Stimulated activated memory B cell treated with anti-CD40 and anti-IgM and Interleukin-4, amounts not matched to agents 10 μg/mL and 1 μg/mL and 100 μg/mL, for 72 hours (primary cell): ENCODE measurements around the gene CSMD2.

ENCODE experiments used
- ATAC-seq: fragments of 150-1000 bp; cut with Tn5 transposase; 2 replicates; pipeline ENCODE4 v1.10.0; 2021
- H3K27ac Mint-ChIP-seq: one replicate; pipeline ENCODE4 v1.8.0; 2022; ENCODE audit warnings: mild to moderate bottlenecking, mixed read lengths
- H3K27me3 Mint-ChIP-seq: one replicate; pipeline ENCODE4 v1.8.0; 2022; ENCODE audit warnings: mixed read lengths
- H3K36me3 Mint-ChIP-seq: one replicate; pipeline ENCODE4 v1.8.0; 2022; ENCODE audit warnings: mixed read lengths
- H3K4me1 Mint-ChIP-seq: one replicate; pipeline ENCODE4 v1.8.0; 2022; ENCODE audit warnings: mixed read lengths
- H3K4me3 Mint-ChIP-seq: one replicate; pipeline ENCODE4 v1.8.0; 2022; ENCODE audit warnings: mild to moderate bottlenecking, moderate library complexity, mixed read lengths
- H3K9me3 Mint-ChIP-seq: one replicate; pipeline ENCODE4 v1.8.0; 2022; ENCODE audit warnings: mixed read lengths

The CSMD2 gene

DNA sequence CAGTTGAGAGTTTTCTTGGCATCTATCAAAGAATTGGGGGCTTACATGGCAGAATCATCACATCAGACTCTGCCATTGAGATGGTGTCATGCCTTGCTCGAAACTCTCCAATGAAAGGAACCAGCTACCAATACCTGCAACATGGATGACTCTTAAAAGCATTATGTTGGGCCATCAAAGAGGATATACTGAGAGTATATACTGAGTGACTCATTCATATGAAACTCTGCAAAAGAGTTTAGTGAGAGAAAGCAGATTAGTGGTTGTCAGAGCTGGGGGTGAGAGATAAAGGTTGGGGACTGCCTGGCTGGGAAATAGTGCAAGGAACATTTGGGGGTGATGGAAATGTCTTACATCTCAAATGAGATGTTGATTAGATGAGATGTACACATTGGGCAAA is 315.8 kb downstream of the CSMD2 start:
- Mint-ChIP-seq H3K4me1 (no peaks in the 10 kb centered on the region), H3K36me3 (no peaks in the 10 kb centered on the region), H3K9me3 (no peaks in the 10 kb centered on the region), H3K27me3 (no peaks in the 10 kb centered on the region), H3K4me3 (no peak overlapping the region), H3K27ac (no peak overlapping the region)
- ATAC-seq: no peak

GRCh38 chr1:33848205-33848937 is 316.7 kb downstream of the CSMD2 start:
- no peaks in the 10 kb centered on the region for H3K27me3 Mint-ChIP-seq
- H3K4me3 Mint-ChIP-seq: no peak overlapping the region
- ATAC-seq: no peak
- H3K4me1 Mint-ChIP-seq: no peaks in the 10 kb centered on the region
- H3K9me3 Mint-ChIP-seq: no peaks in the 10 kb centered on the region
- no peak overlapping the region for H3K27ac Mint-ChIP-seq
- H3K36me3 Mint-ChIP-seq: no peaks in the 10 kb centered on the region

- H3K27me3 Mint-ChIP-seq: no peaks in the 10 kb centered on the region
- H3K4me1 Mint-ChIP-seq: no peaks in the 10 kb centered on the region
- H3K9me3 Mint-ChIP-seq: no peaks in the 10 kb centered on the region
- H3K27ac Mint-ChIP-seq: no peak overlapping the region
- no peak overlapping the region for H3K4me3 Mint-ChIP-seq
- no peak for ATAC-seq
- no peaks in the 10 kb centered on the region for H3K36me3 Mint-ChIP-seq
Observed at GRCh38 chr1:33846861-33847260, 318.2 kb downstream of the CSMD2 start.

GRCh38 chr1:33844166-33844565 is 320.9 kb downstream of the CSMD2 start:
- ATAC-seq: no peak
- Mint-ChIP-seq H3K27ac (no peak overlapping the region), H3K4me3 (no peak overlapping the region), H3K36me3 (no peaks in the 10 kb centered on the region), H3K4me1 (no peaks in the 10 kb centered on the region), H3K27me3 (no peaks in the 10 kb centered on the region), H3K9me3 (no peaks in the 10 kb centered on the region)

- Mint-ChIP-seq H3K4me3 (no peak overlapping the region), H3K27me3 (no peaks in the 10 kb centered on the region), H3K36me3 (no peaks in the 10 kb centered on the region), H3K4me1 (no peaks in the 10 kb centered on the region), H3K27ac (no peak overlapping the region), H3K9me3 (no peaks in the 10 kb centered on the region)
- ATAC-seq: no peak
Observed at GRCh38 chr1:33842348-33842747, 322.7 kb downstream of the CSMD2 start.

DNA sequence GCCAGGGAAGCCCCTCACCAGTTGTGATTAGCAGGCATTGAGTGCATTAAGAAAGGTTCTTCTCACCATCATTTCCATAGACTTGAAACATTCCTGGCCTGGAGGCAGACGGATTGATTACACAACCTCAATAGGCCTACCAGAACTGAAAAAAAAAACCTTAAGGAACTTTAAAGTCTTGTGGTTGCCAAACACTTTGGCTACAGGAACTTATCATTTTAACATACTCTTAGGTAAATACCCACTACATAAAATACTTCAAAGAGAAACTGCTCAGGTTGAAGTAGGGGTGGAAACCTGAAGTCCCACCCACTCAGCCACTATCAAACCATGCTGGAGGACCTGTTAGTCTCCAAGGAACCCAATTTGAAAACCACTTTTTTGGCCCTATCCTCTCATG is 323.5 kb downstream of the CSMD2 start:
- no peaks in the 10 kb centered on the region for H3K36me3 Mint-ChIP-seq
- H3K4me1 Mint-ChIP-seq: no peaks in the 10 kb centered on the region
- no peaks in the 10 kb centered on the region for H3K9me3 Mint-ChIP-seq
- H3K27me3 Mint-ChIP-seq: no peaks in the 10 kb centered on the region
- H3K4me3 Mint-ChIP-seq: no peak overlapping the region
- no peak for ATAC-seq
- no peak overlapping the region for H3K27ac Mint-ChIP-seq

GRCh38 chr1:33837635-33838034 is 327.4 kb downstream of the CSMD2 start:
- H3K4me1 Mint-ChIP-seq: no peaks in the 10 kb centered on the region
- H3K27ac Mint-ChIP-seq: no peak overlapping the region

GRCh38 chr1:33836911-33837310 is 328.1 kb downstream of the CSMD2 start:
- Mint-ChIP-seq H3K4me1 (no peaks in the 10 kb centered on the region), H3K9me3 (no peaks in the 10 kb centered on the region), H3K4me3 (no peak overlapping the region), H3K27me3 (no peaks in the 10 kb centered on the region), H3K27ac (no peak overlapping the region), H3K36me3 (no peaks in the 10 kb centered on the region)
- no peak for ATAC-seq

More at GRCh38 chr1:33837635-33838034, 327.4 kb downstream of the CSMD2 start:
- ATAC-seq: no peak
- no peaks in the 10 kb centered on the region for H3K27me3 Mint-ChIP-seq
- no peak overlapping the region for H3K4me3 Mint-ChIP-seq
- no peaks in the 10 kb centered on the region for H3K9me3 Mint-ChIP-seq
- no peaks in the 10 kb centered on the region for H3K36me3 Mint-ChIP-seq

DNA sequence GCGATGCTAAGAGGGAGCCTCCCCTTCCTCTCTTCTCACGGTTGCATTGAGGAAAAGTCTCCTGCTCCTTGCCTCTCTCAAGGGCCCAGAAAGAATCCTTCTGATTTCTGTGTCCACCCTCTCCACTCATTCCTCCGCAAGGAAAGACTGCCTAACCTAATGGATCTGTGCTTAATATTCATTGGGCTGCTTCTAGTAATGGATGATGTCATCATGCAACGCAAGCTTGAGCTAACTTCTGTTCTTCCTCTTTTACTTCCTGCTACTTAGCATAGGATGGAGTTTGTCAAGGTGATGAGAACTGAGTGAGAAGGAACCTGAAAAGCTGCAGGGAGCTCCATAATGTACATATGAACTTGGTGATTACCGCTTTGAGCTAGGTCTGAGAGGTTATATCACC is 336.4 kb downstream of the CSMD2 start:
- Mint-ChIP-seq H3K9me3 (no peaks in the 10 kb centered on the region), H3K36me3 (no peaks in the 10 kb centered on the region)

GRCh38 chr1:33828059-33828458 is 337.0 kb downstream of the CSMD2 start:
- Mint-ChIP-seq H3K4me3 (no peak overlapping the region), H3K4me1 (no peaks in the 10 kb centered on the region), H3K27ac (no peak overlapping the region), H3K9me3 (no peaks in the 10 kb centered on the region), H3K36me3 (no peaks in the 10 kb centered on the region), H3K27me3 (peaks cover 17% of the 10 kb centered on the region)
- no peak for ATAC-seq

More for the DNA sequence above, 336.4 kb downstream of the CSMD2 start:
- Mint-ChIP-seq H3K4me3 (no peak overlapping the region), H3K4me1 (no peaks in the 10 kb centered on the region), H3K27me3 (peaks cover 16% of the 10 kb centered on the region), H3K27ac (no peak overlapping the region)
- no peak for ATAC-seq

GRCh38 chr1:33826711-33827110 is 338.3 kb downstream of the CSMD2 start:
- Mint-ChIP-seq H3K4me1 (no peaks in the 10 kb centered on the region), H3K36me3 (no peaks in the 10 kb centered on the region), H3K4me3 (no peak overlapping the region), H3K9me3 (no peaks in the 10 kb centered on the region), H3K27me3 (peaks cover 30% of the 10 kb centered on the region), H3K27ac (no peak overlapping the region)
- ATAC-seq: no peak

- H3K36me3 Mint-ChIP-seq: no peaks in the 10 kb centered on the region
- no peaks in the 10 kb centered on the region for H3K9me3 Mint-ChIP-seq
- peaks cover 34% of the 10 kb centered on the region for H3K27me3 Mint-ChIP-seq
- H3K4me3 Mint-ChIP-seq: no peak overlapping the region
- no peak for ATAC-seq
- H3K27ac Mint-ChIP-seq: no peak overlapping the region
- H3K4me1 Mint-ChIP-seq: no peaks in the 10 kb centered on the region
Observed at GRCh38 chr1:33826311-33826710, 338.7 kb downstream of the CSMD2 start.

- Mint-ChIP-seq H3K27ac (no peak overlapping the region), H3K4me3 (no peak overlapping the region), H3K27me3 (peaks cover 36% of the 10 kb centered on the region)
Observed at GRCh38 chr1:33825506-33825905, 339.5 kb downstream of the CSMD2 start.

DNA sequence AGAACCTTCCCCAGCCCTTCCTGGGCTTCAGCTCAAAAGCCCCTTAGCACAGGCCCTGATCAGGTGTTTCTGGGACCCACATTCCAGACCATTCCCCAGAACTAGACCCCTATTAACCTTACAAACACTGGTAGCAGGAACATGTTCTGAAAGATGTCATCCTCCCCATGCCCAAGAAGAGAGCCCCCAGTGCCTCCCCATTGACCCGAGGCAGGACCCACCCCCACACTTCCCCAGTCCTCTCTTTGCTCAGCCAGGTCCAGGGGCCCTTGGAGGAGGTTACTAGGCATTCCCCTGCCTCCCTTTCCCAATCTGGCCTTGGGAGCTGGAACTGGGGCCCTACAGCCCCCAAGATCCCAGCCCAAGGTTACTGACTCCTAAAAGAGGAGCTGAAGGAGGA is 340.1 kb downstream of the CSMD2 start:
- Mint-ChIP-seq H3K36me3 (no peaks in the 10 kb centered on the region), H3K9me3 (no peaks in the 10 kb centered on the region), H3K27me3 (peaks cover 36% of the 10 kb centered on the region), H3K27ac (no peak overlapping the region), H3K4me1 (no peaks in the 10 kb centered on the region), H3K4me3 (no peak overlapping the region)
- ATAC-seq: no peak

More at GRCh38 chr1:33825506-33825905, 339.5 kb downstream of the CSMD2 start:
- no peaks in the 10 kb centered on the region for H3K9me3 Mint-ChIP-seq
- no peak for ATAC-seq
- H3K36me3 Mint-ChIP-seq: no peaks in the 10 kb centered on the region
- H3K4me1 Mint-ChIP-seq: no peaks in the 10 kb centered on the region

- Mint-ChIP-seq H3K36me3 (no peaks in the 10 kb centered on the region), H3K4me1 (no peaks in the 10 kb centered on the region), H3K9me3 (no peaks in the 10 kb centered on the region), H3K27ac (no peak overlapping the region), H3K4me3 (no peak overlapping the region), H3K27me3 (peaks cover 36% of the 10 kb centered on the region)
- no peak for ATAC-seq
Observed at GRCh38 chr1:33824321-33824720, 340.7 kb downstream of the CSMD2 start.

- H3K4me3 Mint-ChIP-seq: no peak overlapping the region
- H3K9me3 Mint-ChIP-seq: no peaks in the 10 kb centered on the region
- H3K27ac Mint-ChIP-seq: no peak overlapping the region
- H3K4me1 Mint-ChIP-seq: no peaks in the 10 kb centered on the region
- H3K27me3 Mint-ChIP-seq: peaks cover 36% of the 10 kb centered on the region
- ATAC-seq: no peak
- no peaks in the 10 kb centered on the region for H3K36me3 Mint-ChIP-seq
Observed at GRCh38 chr1:33823830-33824229, 341.2 kb downstream of the CSMD2 start.
